Dedifferentiated amniotic fluid mesenchymal stem cell (primary cell): Measurements from ENCODE around the gene STXBP4.

Source experiments
- DNase-seq: peaks from one replicate; pipeline ENCODE4 v3.0.0-alpha.2; 2016; ENCODE audit errors: extremely low spot score

The STXBP4 gene

DNA sequence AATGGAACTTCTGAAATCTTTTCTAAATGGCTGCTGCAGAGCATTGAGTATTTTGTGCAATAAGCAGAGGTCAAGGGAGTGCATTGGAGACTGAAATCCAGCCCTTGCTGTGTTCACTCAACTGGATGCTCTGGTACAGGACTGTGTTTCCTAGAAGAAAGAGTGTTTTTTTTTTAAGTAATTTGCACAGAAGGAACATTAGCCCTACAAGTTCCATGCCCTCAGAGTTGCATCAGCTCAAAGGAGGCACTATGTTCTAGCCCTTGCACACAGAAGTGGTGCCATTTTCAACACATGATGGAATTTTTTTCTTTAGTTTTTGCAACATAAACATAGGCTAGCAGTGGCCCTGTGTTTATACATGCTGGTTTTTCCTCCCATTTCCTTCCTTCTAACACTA is 152.1 kb downstream of the STXBP4 start:
- no peak for DNase-seq

DNA sequence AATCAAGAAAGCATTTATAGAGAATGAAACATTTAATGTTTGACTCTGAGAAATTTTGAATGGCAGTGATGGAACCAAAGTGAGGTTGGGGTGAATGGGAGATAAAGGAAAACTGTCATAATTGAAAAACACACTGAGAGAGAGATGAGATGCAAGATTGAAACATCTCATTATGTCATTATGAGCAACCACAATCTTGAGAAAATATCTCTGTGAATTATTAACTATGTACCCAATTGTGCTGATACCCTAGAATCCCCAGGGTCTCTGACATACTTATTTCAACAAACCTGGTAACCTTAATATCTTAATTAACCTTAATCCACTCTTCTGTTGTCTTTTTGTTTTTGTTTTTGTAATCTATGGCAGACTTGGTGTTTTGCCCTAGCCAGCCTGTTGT is 152.7 kb downstream of the STXBP4 start:
- DNase-seq: no peak

DNA sequence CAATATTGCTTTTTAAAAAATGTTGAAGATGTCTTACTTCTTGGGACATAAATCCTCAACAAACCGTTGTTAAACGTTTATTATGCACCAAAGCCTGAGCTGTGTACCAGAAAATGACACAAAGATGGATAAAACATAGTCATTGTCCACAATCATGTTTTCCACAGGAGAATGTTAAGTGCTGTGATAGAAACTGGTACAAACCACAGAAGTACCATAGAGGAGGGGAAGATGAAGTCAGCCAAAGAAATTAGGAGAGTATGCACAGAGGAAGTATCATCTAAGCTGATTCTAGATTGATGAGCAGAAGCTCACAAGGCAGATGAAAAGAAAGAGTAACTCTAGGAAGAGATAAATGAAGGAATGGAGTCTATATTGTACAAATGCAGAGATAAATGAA is 153.5 kb downstream of the STXBP4 start:
- no peak for DNase-seq

DNA sequence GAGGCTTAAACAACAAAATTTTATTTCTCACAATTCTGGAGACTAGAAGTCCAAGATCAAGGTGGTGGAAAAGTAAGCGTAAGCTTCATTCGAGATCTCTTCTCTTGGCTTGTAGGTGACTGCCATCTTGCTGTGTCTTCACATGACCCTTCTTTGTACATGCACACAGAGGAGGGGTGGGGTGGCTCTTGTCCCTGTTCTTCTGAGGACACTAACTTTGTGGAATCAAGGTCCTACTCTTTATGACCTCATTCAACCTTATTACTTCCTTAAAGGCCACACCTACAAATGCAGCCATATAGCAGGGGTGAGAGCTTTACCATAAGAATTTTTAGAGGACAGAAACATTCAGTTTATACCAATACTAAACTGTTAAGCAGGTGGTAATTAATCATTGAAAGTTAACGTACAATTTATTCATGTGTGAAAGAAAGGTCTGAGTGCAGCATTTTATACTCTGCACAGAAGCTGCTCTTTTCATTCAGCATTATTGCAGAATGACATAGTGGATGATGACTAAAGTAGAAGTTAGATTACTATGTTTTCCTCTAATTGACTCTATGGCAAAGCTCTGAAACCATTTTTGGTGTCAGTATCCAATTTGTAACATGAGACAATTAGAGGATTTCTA is 156.3 kb downstream of the STXBP4 start:
- no peak for DNase-seq

DNA sequence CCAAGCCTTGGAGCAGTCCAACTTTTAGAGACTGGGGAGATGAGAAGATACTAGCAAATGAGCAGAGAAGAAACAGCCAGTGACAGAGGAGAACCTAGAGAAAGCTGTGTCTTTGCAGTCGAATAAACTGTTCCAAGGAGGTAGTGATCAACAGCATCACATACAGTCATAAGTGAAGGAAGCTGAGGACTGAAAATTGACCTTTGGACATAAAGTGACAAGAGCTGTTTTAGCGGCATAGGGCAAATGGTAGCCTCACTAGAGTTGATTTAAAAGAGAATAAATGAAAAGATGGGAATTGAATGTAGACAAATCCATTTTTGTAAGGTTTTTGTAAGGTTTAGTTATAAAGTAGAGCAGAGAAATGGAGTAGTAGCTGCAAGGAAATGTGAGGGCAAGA is 165.0 kb downstream of the STXBP4 start:
- DNase-seq: no peak

DNA sequence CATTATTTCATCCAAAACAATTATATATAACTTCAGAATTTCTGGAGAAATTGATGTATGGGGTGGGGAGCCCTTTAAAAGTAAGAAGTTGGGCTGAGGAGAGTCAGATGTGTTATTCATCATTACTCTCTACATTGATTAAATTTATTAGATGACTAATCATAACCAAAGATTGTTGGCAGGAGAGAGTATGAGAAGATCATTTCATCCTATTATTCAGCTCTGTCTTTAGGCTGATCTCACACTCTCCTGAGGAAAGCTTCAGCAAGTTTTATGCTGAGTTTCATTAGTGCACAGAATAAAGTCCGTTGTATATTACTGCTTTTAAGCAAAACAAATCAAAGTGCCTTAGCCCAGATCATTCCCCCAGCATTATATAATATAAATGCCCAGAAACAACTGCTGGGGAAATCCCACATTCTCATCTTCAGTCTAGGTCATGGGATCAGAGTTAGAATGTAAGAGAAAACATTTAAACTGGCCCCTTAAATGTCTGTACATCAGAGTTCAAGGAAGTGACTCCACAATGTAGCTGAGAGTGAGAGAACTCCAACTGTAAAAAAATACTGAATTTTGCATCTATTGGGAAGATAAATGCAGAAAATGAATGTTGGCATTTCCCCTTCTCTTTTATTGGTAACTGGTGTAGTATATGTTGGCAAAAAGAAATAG is 166.1 kb downstream of the STXBP4 start:
- no peak for DNase-seq

DNA sequence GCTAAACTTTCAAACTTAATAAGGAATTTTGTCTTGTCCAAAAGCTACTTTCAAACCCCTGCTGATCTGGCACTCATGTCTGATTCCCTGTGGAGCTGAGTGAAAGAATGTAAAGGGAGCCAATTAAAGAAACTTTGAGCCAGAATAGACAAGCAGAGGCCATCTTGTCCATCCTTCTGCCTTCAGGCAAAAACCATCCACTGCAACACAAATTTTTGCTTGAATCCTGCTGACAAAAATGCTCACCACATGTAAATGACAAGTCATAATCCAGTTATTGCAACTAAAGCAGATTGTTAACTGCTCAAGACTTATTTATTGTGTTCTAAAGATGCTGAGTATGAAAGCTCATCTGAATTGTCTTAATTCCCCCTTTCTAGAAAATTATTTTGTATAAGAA is 172.2 kb downstream of the STXBP4 start:
- no peak for DNase-seq

DNA sequence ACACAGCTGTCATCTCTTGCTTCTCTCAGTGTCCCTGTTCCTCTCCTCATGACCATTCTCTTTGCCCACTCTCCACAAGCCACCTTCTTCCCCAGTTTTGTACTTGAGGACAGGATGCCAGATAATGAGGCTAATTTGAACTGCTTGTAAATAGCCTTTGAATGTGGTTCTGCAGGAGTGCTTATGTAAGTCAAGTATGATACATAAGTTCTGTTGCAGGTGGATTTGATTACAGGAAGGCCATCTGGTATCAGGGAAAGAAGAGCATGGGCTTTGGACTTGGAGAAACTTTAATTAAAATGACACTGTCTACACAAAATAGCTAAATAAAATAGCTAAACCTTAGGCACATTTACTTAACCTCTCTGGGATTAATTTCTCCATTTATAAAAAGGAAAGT is 176.0 kb downstream of the STXBP4 start:
- DNase-seq: no peak

DNA sequence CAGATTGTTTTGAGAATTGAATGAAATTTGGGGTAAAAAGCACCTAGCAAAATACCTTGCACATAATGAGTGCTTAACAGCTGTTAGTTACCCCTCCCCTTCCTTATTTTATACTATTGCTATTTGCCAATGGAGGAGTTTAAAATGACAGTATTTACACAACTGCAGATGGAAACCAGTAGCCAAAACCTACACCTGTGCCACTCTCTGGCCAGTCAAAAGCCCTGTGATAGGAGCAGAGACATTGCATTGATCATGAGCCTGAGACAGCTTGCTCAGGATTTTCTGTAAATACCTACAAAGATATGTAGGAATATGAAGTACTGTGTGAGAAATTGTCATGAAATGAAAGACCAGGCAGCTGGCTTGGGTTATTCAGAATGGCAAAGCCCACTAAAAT is 180.9 kb downstream of the STXBP4 start:
- DNase-seq: no peak

DNA sequence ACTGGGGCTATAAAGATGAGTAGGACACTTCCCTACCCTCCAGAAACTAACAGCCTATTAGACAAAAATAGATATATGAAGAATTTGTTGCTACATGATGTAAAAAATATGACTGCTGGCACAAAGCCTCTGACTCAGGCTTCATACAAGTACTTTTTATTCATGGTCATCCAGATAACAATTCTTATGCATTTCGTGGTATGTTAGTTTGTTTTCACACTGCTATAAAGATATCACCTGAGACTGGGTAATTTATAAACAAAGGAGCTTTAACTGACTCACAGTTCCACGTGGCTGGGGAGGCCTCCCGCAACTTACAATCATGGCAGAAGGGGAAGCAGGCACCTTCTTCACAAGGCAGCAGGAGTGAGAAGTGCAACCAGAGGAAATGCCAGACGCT is 183.7 kb downstream of the STXBP4 start:
- DNase-seq: no peak

DNA sequence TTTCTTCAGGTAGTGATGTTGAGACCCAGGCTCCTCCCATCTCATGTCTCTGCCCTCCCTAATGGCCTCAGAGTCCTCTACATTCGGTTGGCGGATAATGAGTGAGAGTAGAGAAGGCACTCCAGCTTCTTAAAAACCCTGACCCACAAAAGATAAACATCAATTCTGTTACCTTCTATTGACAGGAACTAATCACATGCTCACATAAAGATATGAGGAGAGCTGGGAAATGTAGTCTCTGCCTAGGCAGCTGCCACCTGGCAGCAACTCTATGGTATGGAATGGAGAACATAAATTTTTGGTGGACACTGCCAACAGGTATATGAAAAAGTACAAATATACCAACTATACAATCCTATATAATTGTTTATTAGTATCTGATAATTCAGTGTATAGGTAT is 185.5 kb downstream of the STXBP4 start:
- no peak for DNase-seq

DNA sequence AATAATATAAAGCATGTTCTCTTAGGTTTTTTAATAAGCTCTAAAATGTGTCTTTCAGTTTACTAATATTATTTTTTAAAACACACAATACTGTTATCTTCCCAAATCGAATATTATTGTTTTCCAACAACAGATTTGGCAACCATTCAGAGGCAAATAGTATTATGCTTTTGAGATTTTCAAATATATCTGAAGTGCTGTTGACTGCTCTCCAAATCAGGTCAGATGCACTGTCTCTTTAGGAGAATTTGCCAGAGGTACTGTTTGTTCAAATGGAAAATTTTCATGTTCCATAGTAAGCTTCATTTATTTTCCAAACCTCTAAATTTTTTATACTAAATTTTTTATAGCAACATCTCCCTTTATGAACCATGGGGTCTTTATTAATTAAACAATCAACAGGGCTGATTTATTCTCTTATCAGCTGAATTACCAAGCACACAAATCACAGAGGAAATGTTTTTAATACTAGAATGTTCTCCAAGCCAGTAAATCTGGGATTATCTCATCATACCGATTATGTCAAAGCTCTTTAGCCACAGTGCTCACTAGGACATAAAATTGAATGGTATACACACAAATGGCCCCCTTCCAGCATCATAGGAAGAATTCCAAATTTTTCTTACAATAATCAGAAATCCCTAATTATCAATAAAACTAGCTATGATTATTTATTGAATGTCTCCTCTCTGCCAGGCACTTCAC is 187.4 kb downstream of the STXBP4 start:
- DNase-seq: no peak

DNA sequence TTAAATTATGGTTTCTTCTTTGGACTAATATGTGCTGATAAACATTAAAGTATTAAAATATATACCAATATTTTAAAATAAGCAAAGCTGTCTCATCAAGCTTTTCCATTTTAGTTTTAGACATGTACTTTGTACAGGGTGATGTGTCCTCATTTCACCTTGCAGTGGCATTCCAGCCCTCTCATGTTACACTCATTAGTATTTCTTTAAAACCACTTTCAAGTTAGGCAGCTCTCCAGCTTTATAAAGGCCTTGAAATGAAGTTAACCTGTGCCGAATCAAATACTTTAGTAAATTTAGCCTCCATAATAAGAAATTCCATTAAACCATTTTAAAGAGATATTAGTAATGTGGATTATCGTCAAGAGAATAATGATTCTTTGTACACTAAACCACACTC is 188.6 kb downstream of the STXBP4 start:
- DNase-seq: peak; percentile 54

DNA sequence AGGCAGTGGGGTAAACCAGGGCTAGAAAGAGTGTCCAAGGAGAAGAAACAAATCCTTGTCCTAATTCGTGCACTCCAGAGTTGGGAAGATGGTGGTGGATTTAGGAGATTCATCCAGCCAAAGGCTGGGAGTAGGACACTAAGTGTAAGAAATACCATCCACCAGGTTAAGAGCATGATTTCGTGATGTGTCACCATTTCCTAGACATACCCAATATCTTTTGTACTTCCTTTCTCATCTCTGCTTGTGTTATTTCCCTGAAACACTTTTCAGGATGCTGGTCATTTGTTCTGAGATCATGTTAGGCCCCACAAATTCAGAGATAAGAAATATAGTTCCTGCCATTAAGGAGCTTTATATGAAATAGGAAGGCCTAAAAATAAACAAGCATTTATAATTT is 189.9 kb downstream of the STXBP4 start:
- no peak for DNase-seq

DNA sequence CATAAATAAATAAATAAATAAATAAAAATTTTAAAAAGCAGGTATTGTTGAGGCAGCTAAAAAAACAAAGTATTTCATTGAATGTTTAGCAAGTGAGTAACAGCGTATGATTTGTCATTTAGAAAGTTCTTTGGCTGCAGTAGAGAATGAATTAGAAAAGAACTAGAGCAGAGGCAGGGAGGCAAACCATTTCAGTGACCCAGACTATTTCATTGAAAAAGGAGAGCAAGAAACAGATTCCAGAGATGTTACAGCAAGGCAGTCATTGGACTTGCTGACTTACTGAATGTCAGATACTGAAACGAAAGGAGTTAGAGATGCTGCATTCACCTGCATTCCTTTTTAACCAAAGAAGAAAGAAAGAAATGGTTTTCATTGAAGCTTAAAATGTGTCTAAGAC is 190.7 kb downstream of the STXBP4 start:
- DNase-seq: peak; percentile 41

DNA sequence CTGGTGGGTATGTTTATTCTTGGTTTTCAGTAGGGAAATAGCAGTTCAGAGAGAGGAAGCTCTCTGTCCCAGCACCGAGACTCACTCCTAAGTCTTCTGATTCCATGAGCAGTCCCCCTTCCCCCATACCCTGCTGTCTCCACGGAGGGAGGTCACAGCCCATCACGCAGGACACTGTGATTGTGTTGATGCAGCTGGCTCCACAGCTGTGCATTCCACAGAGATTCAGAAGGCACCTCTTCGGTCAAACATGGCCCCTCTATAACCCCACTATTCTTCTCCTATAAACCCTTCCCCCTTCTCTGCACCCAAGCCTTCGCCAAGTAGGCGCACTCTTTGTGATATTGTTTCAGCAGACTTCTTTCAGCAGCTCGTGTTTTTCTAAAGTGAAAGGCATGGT is 191.9 kb downstream of the STXBP4 start:
- no peak for DNase-seq

DNA sequence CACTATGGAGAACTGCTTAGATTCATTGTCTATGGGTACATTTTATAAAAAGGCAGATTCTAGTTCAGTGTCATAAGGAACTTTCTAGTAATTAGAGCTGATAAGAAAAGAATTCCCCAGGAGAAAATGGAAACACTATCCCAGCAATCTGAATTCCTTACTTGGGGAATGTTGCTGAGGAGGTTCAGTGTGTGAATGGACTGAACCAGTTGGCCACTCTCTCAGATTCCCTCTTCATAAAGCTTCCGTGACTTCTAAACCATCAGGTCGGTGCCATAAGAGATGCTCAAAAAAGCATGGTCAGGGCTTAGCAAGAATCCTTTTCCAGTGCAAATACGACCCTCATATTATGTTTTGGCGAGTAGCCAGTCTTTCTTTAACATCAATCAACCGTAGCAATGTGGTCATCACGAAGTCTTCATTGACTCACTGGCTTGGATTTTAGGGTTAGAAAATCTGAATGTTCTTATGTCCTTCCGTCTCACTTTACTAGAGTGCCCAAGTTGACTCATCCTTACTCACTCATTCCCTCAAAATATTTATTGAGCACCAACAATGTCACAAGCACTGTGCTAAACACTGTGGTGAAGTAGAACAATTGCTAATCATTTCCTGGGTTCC is 193.5 kb downstream of the STXBP4 start:
- peak; percentile 36 for DNase-seq

DNA sequence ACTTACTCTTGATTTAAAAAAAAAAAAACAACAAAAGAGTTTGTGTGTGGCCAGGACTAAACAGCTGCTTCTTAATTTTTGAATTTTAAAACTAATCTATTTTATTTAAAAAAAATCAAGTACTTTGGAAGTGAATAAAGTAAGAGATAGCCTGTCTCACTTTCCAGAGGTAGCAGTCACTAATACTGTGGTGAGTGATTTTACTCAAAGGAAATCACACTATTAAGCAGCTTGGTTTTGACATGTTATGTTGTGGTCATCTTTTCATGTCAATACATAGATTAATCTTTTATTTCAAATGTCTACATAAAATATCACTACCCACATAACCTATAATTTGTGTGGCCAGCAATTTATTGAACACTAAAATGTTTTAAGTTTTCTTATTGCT is 194.0 kb downstream of the STXBP4 start:
- DNase-seq: no peak

DNA sequence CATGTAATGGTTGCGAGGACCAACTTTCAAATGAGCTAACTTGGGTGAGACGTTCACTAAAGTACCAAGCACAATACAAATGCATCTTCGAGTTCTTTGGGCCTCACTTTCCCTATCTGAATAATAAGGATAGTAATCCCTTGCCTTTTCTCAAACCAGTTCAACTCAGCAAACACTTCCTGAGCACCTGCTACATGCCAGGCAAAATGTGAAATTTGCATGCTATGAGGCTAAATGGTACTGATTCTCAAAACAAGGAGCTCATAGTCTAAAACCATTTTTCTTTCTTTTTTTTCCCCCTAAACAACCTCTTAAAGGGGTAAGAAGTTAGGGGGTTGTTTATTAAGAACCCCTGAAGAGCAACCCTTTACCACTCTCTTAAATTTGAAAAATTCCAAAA is 194.8 kb downstream of the STXBP4 start:
- no peak for DNase-seq

DNA sequence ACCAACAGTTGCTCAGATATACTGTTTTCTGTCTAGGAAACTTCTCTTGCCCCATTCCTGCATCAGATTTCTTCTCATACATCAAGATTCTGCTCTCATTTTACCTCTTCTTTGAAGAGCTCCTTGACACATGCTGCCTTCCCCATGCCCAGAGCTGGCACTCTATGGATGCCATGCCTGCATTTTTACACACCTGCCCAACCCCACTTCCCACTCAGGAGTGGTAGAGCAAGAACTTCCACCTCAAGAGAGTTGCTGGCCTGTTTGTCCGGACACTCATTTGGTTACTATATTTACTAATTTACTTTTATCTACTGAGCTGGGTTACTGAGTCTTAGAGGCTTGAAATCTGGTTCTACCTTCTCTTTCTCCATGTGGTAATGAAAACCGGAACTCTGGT is 197.9 kb downstream of the STXBP4 start:
- no peak for DNase-seq

DNA sequence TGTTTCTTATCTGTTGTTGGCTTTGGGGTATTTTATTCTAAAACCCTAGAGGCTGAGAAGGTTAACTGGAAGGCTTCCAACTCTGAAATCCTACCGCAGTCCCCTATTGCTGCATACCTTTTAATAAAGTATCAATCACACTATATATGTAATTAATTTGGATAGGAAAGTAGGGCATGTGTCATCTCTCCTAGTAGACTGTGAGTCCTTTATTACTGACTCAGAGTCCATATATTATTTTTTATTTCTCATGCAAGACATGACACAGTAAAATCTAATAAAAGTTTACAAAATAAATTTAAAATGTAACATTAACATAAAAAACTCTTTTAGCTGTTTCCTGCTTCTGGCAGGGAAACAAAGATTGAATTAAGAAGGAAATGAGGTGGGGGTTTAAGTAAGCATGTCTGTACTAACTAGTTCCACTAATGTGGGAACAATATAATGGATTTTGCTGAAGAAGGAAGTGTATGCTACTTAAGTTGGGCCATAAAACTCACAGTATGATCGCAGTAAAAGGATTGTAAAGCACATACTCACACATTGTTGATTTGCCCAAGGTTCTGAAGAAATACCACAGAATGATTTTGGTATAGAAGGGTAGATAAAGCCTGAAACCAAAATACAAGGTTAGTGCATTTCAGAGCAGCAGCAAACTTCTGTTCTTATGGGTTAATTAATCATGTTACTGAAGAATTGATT is 198.6 kb downstream of the STXBP4 start:
- DNase-seq: no peak

DNA sequence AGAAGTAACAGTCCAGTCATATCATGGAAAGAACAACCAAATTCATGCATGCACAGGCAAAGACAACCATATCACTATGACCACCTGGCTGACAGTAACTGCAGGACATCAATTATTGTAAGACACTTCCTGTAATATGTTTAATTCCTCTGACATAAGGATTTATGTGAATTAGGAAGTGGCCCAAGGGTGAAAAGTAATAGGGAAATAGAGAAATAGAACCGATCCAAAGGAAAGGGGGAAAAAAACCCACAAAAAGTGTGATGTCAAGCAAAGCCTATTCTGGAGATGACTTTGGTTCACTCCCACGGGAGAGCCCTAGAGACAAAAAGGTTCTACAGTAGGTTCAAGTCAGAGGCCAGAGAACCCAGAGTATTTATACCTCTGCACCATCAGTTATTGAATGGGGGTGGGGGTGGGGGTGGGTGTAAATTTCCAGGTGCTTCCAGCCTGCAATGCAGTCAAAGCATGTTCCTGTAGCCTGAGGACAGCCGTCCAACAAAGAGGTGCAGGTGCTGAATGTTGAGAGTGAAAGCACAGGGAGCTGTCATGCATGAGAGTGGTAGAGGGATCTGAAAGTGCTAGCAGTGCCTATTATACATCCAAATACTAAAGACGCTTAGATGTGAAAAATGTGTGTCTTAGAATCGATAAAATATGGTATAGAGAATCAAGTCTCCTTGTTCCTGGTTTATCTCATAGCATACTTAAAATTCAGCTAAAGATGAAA is 200.6 kb downstream of the STXBP4 start:
- no peak for DNase-seq
